ENCODE results near the gene CANT1. TPM values are rescaled to one million over a fixed set of nuclear protein-coding genes. Genes with fewer than 3 reads are reported as not detected.

CANT1 gene
- total and polyA plus RNA-seq, 2 of the 13 experiments (the other 11 are each of a cell fraction or from before 2014, with no cell fraction given), result 34.1 to 42.1 TPM

DNA sequence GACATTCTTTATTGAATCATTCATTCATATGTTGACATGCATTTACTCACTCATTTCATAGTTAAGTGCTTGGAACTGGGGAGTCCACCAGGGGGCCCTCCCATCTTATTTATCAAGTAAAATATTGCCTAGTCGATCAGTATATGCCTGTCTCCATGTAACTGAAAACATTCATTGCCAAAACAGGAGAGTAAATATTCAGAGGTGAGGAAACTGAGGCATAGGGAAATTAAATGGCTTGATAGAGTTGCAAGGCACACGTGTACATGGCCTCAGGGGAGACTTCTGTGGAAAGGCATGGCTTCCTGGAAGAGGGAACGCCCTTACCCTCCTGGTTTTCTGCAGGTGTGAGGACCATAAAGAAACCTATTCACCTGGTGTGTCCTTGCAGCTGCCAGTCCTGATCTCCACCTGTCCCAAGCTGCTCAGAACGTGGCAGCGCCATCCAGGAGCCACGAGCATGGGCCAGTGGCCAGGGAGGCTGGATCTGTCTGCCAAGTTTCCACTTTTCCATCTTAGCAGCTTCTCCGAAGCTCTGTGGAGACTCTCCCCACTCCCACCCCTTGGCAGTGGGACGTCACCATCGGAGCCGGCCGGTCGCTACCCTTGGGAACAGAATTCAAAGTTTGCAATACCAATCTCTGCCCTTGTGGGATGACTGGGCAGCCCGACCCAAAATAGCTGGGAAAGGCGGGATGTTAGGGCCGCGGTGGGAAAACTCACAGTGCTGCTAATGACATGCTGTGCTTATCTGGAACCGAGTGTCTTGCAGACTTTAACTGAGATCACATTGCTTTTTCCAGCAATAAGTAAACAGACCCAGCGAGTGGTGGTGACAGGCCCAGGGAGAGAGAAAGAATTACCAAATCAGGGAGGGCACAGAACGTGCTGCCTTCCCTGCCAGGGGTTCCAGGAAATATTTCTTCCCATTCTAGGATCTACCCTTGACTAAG is 10.3 kb upstream of the CANT1 start (continued):
- TF ChIP-seq, protein P1, sequence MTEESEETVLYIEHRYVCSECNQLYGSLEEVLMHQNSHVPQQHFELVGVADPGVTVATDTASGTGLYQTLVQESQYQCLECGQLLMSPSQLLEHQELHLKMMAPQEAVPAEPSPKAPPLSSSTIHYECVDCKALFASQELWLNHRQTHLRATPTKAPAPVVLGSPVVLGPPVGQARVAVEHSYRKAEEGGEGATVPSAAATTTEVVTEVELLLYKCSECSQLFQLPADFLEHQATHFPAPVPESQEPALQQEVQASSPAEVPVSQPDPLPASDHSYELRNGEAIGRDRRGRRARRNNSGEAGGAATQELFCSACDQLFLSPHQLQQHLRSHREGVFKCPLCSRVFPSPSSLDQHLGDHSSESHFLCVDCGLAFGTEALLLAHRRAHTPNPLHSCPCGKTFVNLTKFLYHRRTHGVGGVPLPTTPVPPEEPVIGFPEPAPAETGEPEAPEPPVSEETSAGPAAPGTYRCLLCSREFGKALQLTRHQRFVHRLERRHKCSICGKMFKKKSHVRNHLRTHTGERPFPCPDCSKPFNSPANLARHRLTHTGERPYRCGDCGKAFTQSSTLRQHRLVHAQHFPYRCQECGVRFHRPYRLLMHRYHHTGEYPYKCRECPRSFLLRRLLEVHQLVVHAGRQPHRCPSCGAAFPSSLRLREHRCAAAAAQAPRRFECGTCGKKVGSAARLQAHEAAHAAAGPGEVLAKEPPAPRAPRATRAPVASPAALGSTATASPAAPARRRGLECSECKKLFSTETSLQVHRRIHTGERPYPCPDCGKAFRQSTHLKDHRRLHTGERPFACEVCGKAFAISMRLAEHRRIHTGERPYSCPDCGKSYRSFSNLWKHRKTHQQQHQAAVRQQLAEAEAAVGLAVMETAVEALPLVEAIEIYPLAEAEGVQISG (CRISPR knock-in tag; IDR thresholded peaks at IDR 0.05), result no peak
- TF ChIP-seq CREB1 (IDR thresholded peaks at IDR 0.05), result no peak
- no peak for TF ChIP-seq CREB1 (CRISPR knock-in tag; IDR thresholded peaks at IDR 0.05)
- no peak for TF ChIP-seq ZNF570 (CRISPR knock-in tag; IDR thresholded peaks at IDR 0.05; ENCODE audit: borderline replicate concordance)
- TF ChIP-seq TGIF2 (CRISPR knock-in tag; IDR thresholded peaks at IDR 0.05), result 0 out of 2 replicates have a peak, but pooled peaks have one; percentile 28
- TF ChIP-seq NR3C1 (CRISPR knock-in tag; IDR thresholded peaks at IDR 0.05), result no peak
- TF ChIP-seq NAIF1 (CRISPR knock-in tag; IDR thresholded peaks at IDR 0.05; ENCODE audit: borderline replicate concordance), result no peak
- TF ChIP-seq MZF1 (CRISPR knock-in tag; IDR thresholded peaks at IDR 0.05; ENCODE audit: borderline replicate concordance), result no peak
- TF ChIP-seq, protein P2, sequence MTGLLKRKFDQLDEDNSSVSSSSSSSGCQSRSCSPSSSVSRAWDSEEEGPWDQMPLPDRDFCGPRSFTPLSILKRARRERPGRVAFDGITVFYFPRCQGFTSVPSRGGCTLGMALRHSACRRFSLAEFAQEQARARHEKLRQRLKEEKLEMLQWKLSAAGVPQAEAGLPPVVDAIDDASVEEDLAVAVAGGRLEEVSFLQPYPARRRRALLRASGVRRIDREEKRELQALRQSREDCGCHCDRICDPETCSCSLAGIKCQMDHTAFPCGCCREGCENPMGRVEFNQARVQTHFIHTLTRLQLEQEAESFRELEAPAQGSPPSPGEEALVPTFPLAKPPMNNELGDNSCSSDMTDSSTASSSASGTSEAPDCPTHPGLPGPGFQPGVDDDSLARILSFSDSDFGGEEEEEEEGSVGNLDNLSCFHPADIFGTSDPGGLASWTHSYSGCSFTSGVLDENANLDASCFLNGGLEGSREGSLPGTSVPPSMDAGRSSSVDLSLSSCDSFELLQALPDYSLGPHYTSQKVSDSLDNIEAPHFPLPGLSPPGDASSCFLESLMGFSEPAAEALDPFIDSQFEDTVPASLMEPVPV (CRISPR knock-in tag; IDR thresholded peaks at IDR 0.05), result no peak
- TF ChIP-seq FOXK1 (CRISPR knock-in tag; IDR thresholded peaks at IDR 0.05; ENCODE audit: borderline replicate concordance, low read depth), result no peak
- no peak for TF ChIP-seq NPAS2 (CRISPR knock-in tag; IDR thresholded peaks at IDR 0.05; ENCODE audit: borderline replicate concordance)
- TF ChIP-seq ZMAT3 (CRISPR knock-in tag; conservative IDR thresholded peaks at IDR 0.05), result no peak
- TF ChIP-seq, protein P3, sequence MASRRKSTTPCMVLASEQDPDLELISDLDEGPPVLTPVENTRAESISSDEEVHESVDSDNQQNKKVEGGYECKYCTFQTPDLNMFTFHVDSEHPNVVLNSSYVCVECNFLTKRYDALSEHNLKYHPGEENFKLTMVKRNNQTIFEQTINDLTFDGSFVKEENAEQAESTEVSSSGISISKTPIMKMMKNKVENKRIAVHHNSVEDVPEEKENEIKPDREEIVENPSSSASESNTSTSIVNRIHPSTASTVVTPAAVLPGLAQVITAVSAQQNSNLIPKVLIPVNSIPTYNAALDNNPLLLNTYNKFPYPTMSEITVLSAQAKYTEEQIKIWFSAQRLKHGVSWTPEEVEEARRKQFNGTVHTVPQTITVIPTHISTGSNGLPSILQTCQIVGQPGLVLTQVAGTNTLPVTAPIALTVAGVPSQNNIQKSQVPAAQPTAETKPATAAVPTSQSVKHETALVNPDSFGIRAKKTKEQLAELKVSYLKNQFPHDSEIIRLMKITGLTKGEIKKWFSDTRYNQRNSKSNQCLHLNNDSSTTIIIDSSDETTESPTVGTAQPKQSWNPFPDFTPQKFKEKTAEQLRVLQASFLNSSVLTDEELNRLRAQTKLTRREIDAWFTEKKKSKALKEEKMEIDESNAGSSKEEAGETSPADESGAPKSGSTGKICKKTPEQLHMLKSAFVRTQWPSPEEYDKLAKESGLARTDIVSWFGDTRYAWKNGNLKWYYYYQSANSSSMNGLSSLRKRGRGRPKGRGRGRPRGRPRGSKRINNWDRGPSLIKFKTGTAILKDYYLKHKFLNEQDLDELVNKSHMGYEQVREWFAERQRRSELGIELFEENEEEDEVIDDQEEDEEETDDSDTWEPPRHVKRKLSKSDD (CRISPR knock-in tag; IDR thresholded peaks at IDR 0.05; ENCODE audit: low read depth), result no peak
- TF ChIP-seq MBD4 (IDR thresholded peaks at IDR 0.05; ENCODE audit: borderline replicate concordance, low read length), result no peak
- TF ChIP-seq ZSCAN21 (CRISPR knock-in tag; IDR thresholded peaks at IDR 0.05; ENCODE audit: borderline replicate concordance), result no peak
- 0 out of 2 replicates have a peak, but pooled peaks have one; percentile 64 for TF ChIP-seq EED (CRISPR knock-in tag; IDR thresholded peaks at IDR 0.05)
- no peak for TF ChIP-seq HNRNPUL1 (IDR thresholded peaks at IDR 0.05; ENCODE audit: low read depth, low read length)
- TF ChIP-seq HNRNPLL (IDR thresholded peaks at IDR 0.05; ENCODE audit: low read depth, low read length, poor library complexity, severe bottlenecking), result no peak
- no peak for TF ChIP-seq ZNF605 (CRISPR knock-in tag; IDR thresholded peaks at IDR 0.05)
